Measurements from ENCODE around the gene SFXN1.
"Not testable (repeated sequence)": the region's sequence is repeated elsewhere in the genome, so short reads cannot be mapped to it uniquely, and the experiment has no call there.

Gene SFXN1

GRCh38 chr5:175501759-175502158 is 23.4 kb downstream of the SFXN1 start:
- no peak for DNase-seq

GRCh38 chr5:175507671-175508070 is 29.3 kb downstream of the SFXN1 start:
- DNase-seq = peak; percentile 30

- DNase-seq = no peak
Measured at GRCh38 chr5:175508896-175509295, 30.5 kb downstream of the SFXN1 start.

GRCh38 chr5:175513297-175513696 is 34.9 kb downstream of the SFXN1 start:
- no peak for DNase-seq

- no peak for DNase-seq
Measured at GRCh38 chr5:175513726-175514125, 35.4 kb downstream of the SFXN1 start.

GRCh38 chr5:175516933-175517823 is 38.8 kb downstream of the SFXN1 start:
- DNase-seq = no peak

GRCh38 chr5:175517824-175518450 is 39.6 kb downstream of the SFXN1 start:
- DNase-seq = peak; percentile 76

GRCh38 chr5:175519006-175519405 is 40.6 kb downstream of the SFXN1 start:
- no peak for DNase-seq

- peak; percentile 61 for DNase-seq
Measured at GRCh38 chr5:175520321-175520720, 42.0 kb downstream of the SFXN1 start.

- DNase-seq = no peak
Measured at GRCh38 chr5:175520873-175521272, 42.5 kb downstream of the SFXN1 start.

- peak; percentile 23 for DNase-seq
Measured at GRCh38 chr5:175521313-175521833, 43.0 kb downstream of the SFXN1 start.

GRCh38 chr5:175523292-175523691 is 44.9 kb downstream of the SFXN1 start:
- DNase-seq = no peak

GRCh38 chr5:175524211-175524610 is 45.9 kb downstream of the SFXN1 start:
- DNase-seq = no peak

GRCh38 chr5:175526691-175527090 is 48.3 kb downstream of the SFXN1 start:
- no peak for DNase-seq

GRCh38 chr5:175531361-175531760 is 53.0 kb downstream of the SFXN1 start:
- DNase-seq = no peak

- DNase-seq = peak; percentile 86
Measured at GRCh38 chr5:175534070-175534932, 55.9 kb downstream of the SFXN1 start.

GRCh38 chr5:175535331-175535730 is 57.0 kb downstream of the SFXN1 start:
- not testable (repeated sequence) for DNase-seq

GRCh38 chr5:175535796-175536195 is 57.4 kb downstream of the SFXN1 start:
- no peak for DNase-seq

- no peak for DNase-seq
Measured at GRCh38 chr5:175538576-175538975, 60.2 kb downstream of the SFXN1 start.

GRCh38 chr5:175539936-175540335 is 61.6 kb downstream of the SFXN1 start:
- DNase-seq = no peak

GRCh38 chr5:175541264-175541663 is 62.9 kb downstream of the SFXN1 start:
- DNase-seq = no peak

GRCh38 chr5:175542232-175542965 is 64.0 kb downstream of the SFXN1 start:
- DNase-seq = peak; percentile 31

- no peak for DNase-seq
Measured at GRCh38 chr5:175542966-175543235, 64.5 kb downstream of the SFXN1 start.
